NCI-H1930 (cell line): ENCODE results near the gene NCAM1.

Source experiments
- DNase-seq, 2 experiments: peaks; one replicate each; lab custom pipeline; 2025; lab: John Stamatoyannopoulos, UW

Gene NCAM1

GRCh38 chr11:113251281-113251680 is 290.1 kb downstream of the NCAM1 start:
- no peak for DNase-seq

- no peak for DNase-seq
Observed at GRCh38 chr11:113253406-113253805, 292.2 kb downstream of the NCAM1 start.

GRCh38 chr11:113255096-113255495 is 293.9 kb downstream of the NCAM1 start:
- no peak for DNase-seq

GRCh38 chr11:113255741-113256140 is 294.5 kb downstream of the NCAM1 start:
- DNase-seq: no peak

GRCh38 chr11:113256431-113257202 is 295.4 kb downstream of the NCAM1 start:
- DNase-seq: no peak

GRCh38 chr11:113260096-113260425 is 298.8 kb downstream of the NCAM1 start:
- DNase-seq: no peak

- DNase-seq: no peak
Observed at GRCh38 chr11:113260541-113260940, 299.3 kb downstream of the NCAM1 start.

- no peak for DNase-seq
Observed at GRCh38 chr11:113261709-113262475, 300.7 kb downstream of the NCAM1 start.

- no peak for DNase-seq
Observed at GRCh38 chr11:113262594-113262993, 301.4 kb downstream of the NCAM1 start.

GRCh38 chr11:113263458-113264259 is 302.4 kb downstream of the NCAM1 start:
- no peak for DNase-seq

GRCh38 chr11:113265362-113265761 is 304.1 kb downstream of the NCAM1 start:
- DNase-seq: no peak

- DNase-seq: no peak
Observed at GRCh38 chr11:113267493-113267892, 306.3 kb downstream of the NCAM1 start.

GRCh38 chr11:113269096-113269495 is 307.9 kb downstream of the NCAM1 start:
- DNase-seq: no peak

GRCh38 chr11:113269636-113270035 is 308.4 kb downstream of the NCAM1 start:
- DNase-seq: no peak

GRCh38 chr11:113270080-113270479 is 308.9 kb downstream of the NCAM1 start:
- no peak for DNase-seq

- DNase-seq: no peak
Observed at GRCh38 chr11:113271551-113272245, 310.5 kb downstream of the NCAM1 start.

GRCh38 chr11:113272281-113272680 is 311.1 kb downstream of the NCAM1 start:
- DNase-seq: no peak

- DNase-seq: no peak
Observed at GRCh38 chr11:113272927-113273615, 311.9 kb downstream of the NCAM1 start.

GRCh38 chr11:113273720-113274119 is 312.5 kb downstream of the NCAM1 start:
- DNase-seq: no peak

- DNase-seq: no peak
Observed at GRCh38 chr11:113274713-113275582, 313.7 kb downstream of the NCAM1 start.
